B cell (primary cell): ENCODE data around the gene DDAH1. TPM values are rescaled to one million over a fixed set of nuclear protein-coding genes. Genes with fewer than 3 reads are reported as not detected.
"Not testable (repeated sequence)": the region's sequence is repeated elsewhere in the genome, so short reads cannot be mapped to it uniquely, and the experiment has no call there.

Experiments used
- ATAC-seq: fragments of 200-7000 bp; cut with Tn5 transposase; one replicate; pipeline ENCODE4 v1.10.0; 2021; ENCODE audit warnings: low read depth, mild to moderate bottlenecking, moderate number of reproducible peaks, moderate library complexity
- CTCF ChIA-PET: fragments of 350-600 bp; sonication (Branson Sonifier 250); formaldehyde crosslinking; loops from one replicate; lab custom pipeline; 2021; ENCODE audit warnings: antibody characterized with exemption, inconsistent platforms; lab: Charles Lee
- POLR2A ChIA-PET: fragments of 350-600 bp; sonication (Branson Sonifier 250); formaldehyde crosslinking; loops from one replicate; lab custom pipeline; 2021; ENCODE audit warnings: antibody characterized with exemption; lab: Charles Lee
- DNase-seq: peaks from one replicate; pipeline ENCODE4 v3.0.0; 2013
- H2AFZ ChIP-seq: 2 replicates; pipeline ENCODE4 v1.6.1; 2012; ENCODE audit warnings: mild to moderate bottlenecking, low read depth, low read length; ENCODE audit not compliant: insufficient read depth, poor library complexity, severe bottlenecking
- H3K27ac ChIP-seq, 2 donors: 1 replicate in 1 of 2; 2 replicates in 1 of 2; pipeline ENCODE4 v1.5.1; 2012 to 2013; ENCODE audit warnings: low read length in 2 of 2, mild to moderate bottlenecking in 2 of 2, moderate library complexity in 1 of 2
- H3K27me3 ChIP-seq, 4 experiments: fragments of 200-600 bp in 1 of 4; sonication (generic) in 1 of 4; replicated peaks in 1 of 4; 1 replicate in 2 of 4; 2 replicates in 2 of 4; pipeline versions ENCODE4 v1.6.1 to v1.7.0; 2013 to 2016; ENCODE audit warnings: low read length in 3 of 4, mild to moderate bottlenecking in 2 of 4, mixed read lengths in 1 of 4, moderate library complexity in 1 of 4; ENCODE audit not compliant: insufficient read depth in 4 of 4, control insufficient read depth in 3 of 4; ENCODE audit errors: control extremely low read depth in 1 of 4
- H3K36me3 ChIP-seq, 2 experiments: replicated peaks in 1 of 2; 1 replicate in 1 of 2; 2 replicates in 1 of 2; pipeline versions ENCODE4 v1.6.1 to v1.7.1; 2013; ENCODE audit warnings: low read length in 1 of 2; ENCODE audit not compliant: insufficient read depth in 2 of 2, control insufficient read depth in 1 of 2; ENCODE audit errors: control extremely low read depth in 1 of 2, extremely low read depth in 1 of 2
- H3K4me1 ChIP-seq, 2 donors: fragments of 200-600 bp in 1 of 2; sonication (generic) in 1 of 2; 1 replicate in 1 of 2; 2 replicates in 1 of 2; pipeline versions ENCODE4 v1.5.1 to v1.6.1; 2013 to 2017; ENCODE audit warnings: low read length in 2 of 2; ENCODE audit not compliant: control insufficient read depth in 2 of 2, insufficient read depth in 2 of 2
- H3K4me2 ChIP-seq: replicated peaks from 2 replicates; pipeline ENCODE3; 2012; ENCODE audit warnings: mild to moderate bottlenecking, low read depth, low read length; ENCODE audit not compliant: poor library complexity, severe bottlenecking
- H3K4me3 ChIP-seq, 5 experiments: fragments of 200-600 bp in 1 of 5; sonication (generic) in 1 of 5; 1 replicate in 3 of 5; 2 replicates in 2 of 5; pipeline versions ENCODE4 v1.5.1 to v1.7.0; 2011 to 2016; ENCODE audit warnings: low read length in 4 of 5, mild to moderate bottlenecking in 4 of 5, low read depth in 2 of 5, control low read depth in 1 of 5, moderate library complexity in 1 of 5; ENCODE audit not compliant: insufficient read depth in 1 of 5; ENCODE audit errors: control extremely low read depth in 1 of 5, extremely low read depth in 1 of 5
- H3K79me2 ChIP-seq: fragments of 200-600 bp; sonication (generic); one replicate; pipeline ENCODE4 v1.6.0; 2016; ENCODE audit warnings: low read length; ENCODE audit not compliant: control insufficient read depth, insufficient read depth
- H3K9ac ChIP-seq: fragments of 200-600 bp; sonication (generic); 2 replicates; pipeline ENCODE4 v1.6.1; 2017; ENCODE audit warnings: mild to moderate bottlenecking, low read length, moderate library complexity
- H3K9me3 ChIP-seq, 3 donors: one replicate each; pipeline versions ENCODE4 v1.6.1 to v1.7.1; 2013; ENCODE audit warnings: low read length in 2 of 3; ENCODE audit not compliant: control insufficient read depth in 2 of 3, insufficient read depth in 1 of 3; ENCODE audit errors: control extremely low read depth in 1 of 3
- H4K20me1 ChIP-seq: 2 replicates; pipeline ENCODE4 v1.6.0; 2012; ENCODE audit warnings: mild to moderate bottlenecking, low read length; ENCODE audit not compliant: insufficient read depth, control insufficient read depth, poor library complexity, severe bottlenecking
- H3K27ac Mint-ChIP-seq: one replicate; pipeline ENCODE4 v1.8.0; 2021; ENCODE audit warnings: mixed read lengths
- H3K27me3 Mint-ChIP-seq: one replicate; pipeline ENCODE4 v1.8.0; 2021; ENCODE audit warnings: mixed read lengths
- H3K4me1 Mint-ChIP-seq: one replicate; pipeline ENCODE4 v1.8.0; 2021; ENCODE audit warnings: mixed read lengths
- H3K4me3 Mint-ChIP-seq: one replicate; pipeline ENCODE4 v1.8.0; 2021; ENCODE audit warnings: mixed read lengths
- H3K9me3 Mint-ChIP-seq: one replicate; pipeline ENCODE4 v1.8.0; 2022; ENCODE audit warnings: mixed read lengths; ENCODE audit not compliant: insufficient read depth
- CTCF ChIP-seq: fragments of 200-600 bp; IDR thresholded peaks from one replicate; pipeline ENCODE4 v1.8.0; 2022; ENCODE audit warnings: antibody characterized with exemption, mild to moderate bottlenecking
- EZH2 ChIP-seq: IDR thresholded peaks from 2 replicates; pipeline ENCODE4 v1.6.1; 2012; ENCODE audit warnings: borderline replicate concordance, low read depth, mild to moderate bottlenecking, moderate library complexity, low read length; ENCODE audit not compliant: insufficient read depth, poor library complexity, severe bottlenecking
- WGBS: methylation state at CpG from one replicate; pipeline ENCODE4 v1.1.5; 2013; ENCODE audit warnings: missing lambda C conversion rate; ENCODE audit not compliant: insufficient coverage; 5-methylcytosine and 5-hydroxymethylcytosine counted together
- intact Hi-C: fragments of 100-400 bp; cut with micrococcal nuclease; formaldehyde crosslinking; loops from one replicate; pipeline ENCODE4 v1.10.0; 2022
- polyA plus RNA-seq: library from polyadenylated mRNA; depleted of rRNA; stranded (reverse); fragments of >200 nt; gene quantifications from 2 replicates; pipeline ENCODE4 v1.2.3, GENCODE V29; 2012
- total RNA-seq, 2 donors: library from RNA; stranded (reverse); fragments of 120-200 nt in 1 of 2; gene quantifications; 1 replicate in 1 of 2; 2 replicates in 1 of 2; pipeline versions ENCODE4 v1.2.3 to v1.2.4, GENCODE V29; 2013 to 2022

The DDAH1 gene
- total and polyA plus RNA-seq, 2 donors (not counting 1 experiment from before 2014, with no cell fraction given), result 0.04 TPM; not detected in 1

- ATAC-seq (no peak), DNase-seq (no peak)
- WGBS, result 60% methylated on average over 1 of the region's 3 CpGs
- Histone ChIP-seq H3K36me3 (no peaks in the 10 kb centered on the region), H3K79me2 (no peaks in the 10 kb centered on the region), H3K9me3 (peaks cover 0 to 1% (median 0%) of the 10 kb centered on the region in 3 donors), H3K27me3 (no peaks in the 10 kb centered on the region), H3K4me2 (no peak overlapping the region), H3K27ac (no peak overlapping the region), H2AFZ (no peak overlapping the region), H3K4me3 (no peak overlapping the region), H3K4me1 (no peaks in the 10 kb centered on the region), H3K9ac (no peak overlapping the region), H4K20me1 (no peaks in the 10 kb centered on the region)
- intact Hi-C loops, result no loop called here
- no peaks in the 10 kb centered on the region for H3K27me3 Mint-ChIP-seq
- ChIA-PET POLR2A (no interaction called here), CTCF (interaction anchor here (1.0 kb wide), 1 partner anchor 41 kb away, joined by 3 read pairs; no protein-coding TSS in a partner anchor)
- H3K4me3 Mint-ChIP-seq, result no peak overlapping the region
- H3K27ac Mint-ChIP-seq, result no peak overlapping the region
- H3K4me1 Mint-ChIP-seq, result no peaks in the 10 kb centered on the region
- TF ChIP-seq EZH2, result no peak
- TF ChIP-seq CTCF, result no peak
- no peaks in the 10 kb centered on the region for H3K9me3 Mint-ChIP-seq
Observed at GRCh38 chr1:85349224-85349623, 115.7 kb downstream of the DDAH1 start.

GRCh38 chr1:85347908-85348307 is 117.1 kb downstream of the DDAH1 start:
- Histone ChIP-seq H4K20me1 (no peaks in the 10 kb centered on the region), H2AFZ (no peak overlapping the region), H3K9me3 (peaks cover 0 to 1% (median 0%) of the 10 kb centered on the region in 3 donors), H3K27ac (no peak overlapping the region), H3K9ac (no peak overlapping the region), H3K27me3 (no peaks in the 10 kb centered on the region), H3K36me3 (no peaks in the 10 kb centered on the region), H3K79me2 (no peaks in the 10 kb centered on the region), H3K4me3 (no peak overlapping the region), H3K4me1 (no peaks in the 10 kb centered on the region), H3K4me2 (no peak overlapping the region)
- WGBS, result no CpG with 5 or more reads among the region's 2 CpGs
- Mint-ChIP-seq H3K4me1 (no peaks in the 10 kb centered on the region), H3K27ac (no peak overlapping the region), H3K27me3 (no peaks in the 10 kb centered on the region), H3K9me3 (no peaks in the 10 kb centered on the region), H3K4me3 (no peak overlapping the region)
- TF ChIP-seq EZH2 (no peak), CTCF (no peak)
- ChIA-PET CTCF (no interaction called here), POLR2A (no interaction called here)
- intact Hi-C loops, result no loop called here
- no peak for ATAC-seq
- DNase-seq, result no peak

- H2AFZ ChIP-seq, CTCF ChIA-PET, H3K9me3 Mint-ChIP-seq, H3K27me3 ChIP-seq, intact Hi-C loops, H3K4me3 Mint-ChIP-seq, POLR2A ChIA-PET, H3K27ac ChIP-seq, H3K36me3 ChIP-seq, H4K20me1 ChIP-seq, H3K79me2 ChIP-seq, DNase-seq, H3K27ac Mint-ChIP-seq, H3K9me3 ChIP-seq, ATAC-seq, H3K4me2 ChIP-seq, H3K27me3 Mint-ChIP-seq, H3K9ac ChIP-seq, H3K4me3 ChIP-seq, H3K4me1 Mint-ChIP-seq, H3K4me1 ChIP-seq: not testable (repeated sequence)
- WGBS, result no CpG with 5 or more reads among the region's 4 CpGs
Observed at GRCh38 chr1:85347275-85347674, 117.7 kb downstream of the DDAH1 start.
